Left colon (tissue), 2 donors: ENCODE data around the gene ARID5A. TPM values are rescaled to one million over a fixed set of nuclear protein-coding genes. Genes with fewer than 3 reads are reported as not detected.

ENCODE experiments used
- ATAC-seq: fragments of 200-7000 bp; cut with Tn5 transposase; one replicate; pipeline ENCODE4 v1.9.1; 2020; ENCODE audit warnings: mild to moderate bottlenecking, moderate library complexity
- DNase-seq, 2 donors: peaks; one replicate each; pipeline ENCODE4 v3.0.0-alpha.2; 2020
- intact Hi-C, 2 donors: fragments of 100-400 bp; cut with DNase I in 1 of 2; cut with micrococcal nuclease in 1 of 2; formaldehyde crosslinking; loops; one replicate each; pipeline versions ENCODE4 v1.11.2 to v1.14.0; 2022; cut with DNase I, micrococcal nuclease
- total RNA-seq, 2 donors: library from RNA; stranded (reverse); fragmentation: NEBNext Ultra II Directional; extraction: Animal tissue kit (Norgen Biotek cat#: 25700); gene quantifications; one replicate each; pipeline ENCODE4 v1.2.1, GENCODE V29; 2021
- donor health status: DM: no; HTN: no; CAD: no.
- donor health status: DM: yes; HTN: yes; CAD: no.

The ARID5A gene
- total RNA-seq, 2 donors from 2014 or later, result 5.6 to 13.7 TPM

- intact Hi-C loops, result no loop called here
- DNase-seq, result no peak
- no peak for ATAC-seq
Observed at GRCh38 chr2:96534141-96534540, 2.4 kb upstream of the ARID5A start.

- peak; percentile 16 for ATAC-seq
- peak in 1 of 2 donors; percentile 31 for DNase-seq
- intact Hi-C loops, result no loop called here
Observed at GRCh38 chr2:96534701-96535181, 1.8 kb upstream of the ARID5A start.

- no peak for DNase-seq
- ATAC-seq, result no peak
- intact Hi-C loops, result no loop called here
Observed at GRCh38 chr2:96535331-96535730, 1.2 kb upstream of the ARID5A start.

GRCh38 chr2:96537066-96537733 is 648 bp downstream of the ARID5A start:
- DNase-seq (peak; percentile 80 to 84), ATAC-seq (peak; percentile 44)
- intact Hi-C loops, result no loop called here

GRCh38 chr2:96537734-96538486 is 1.4 kb downstream of the ARID5A start:
- DNase-seq (peak in 1 of 2 donors; percentile 62), ATAC-seq (peak; percentile 10)
- intact Hi-C loops, result no loop called here

GRCh38 chr2:96538487-96539214 is 2.1 kb downstream of the ARID5A start:
- DNase-seq, result peak; percentile 80 to 89
- peak; percentile 29 for ATAC-seq
- intact Hi-C loops, result no loop called here

- intact Hi-C loops, result no loop called here
- no peak for ATAC-seq
- DNase-seq, result no peak
Observed at GRCh38 chr2:96539215-96539920, 2.8 kb downstream of the ARID5A start.

GRCh38 chr2:96540136-96540535 is 3.6 kb downstream of the ARID5A start:
- DNase-seq (no peak), ATAC-seq (no peak)
- intact Hi-C loops, result no loop called here

- DNase-seq, result no peak
- intact Hi-C loops, result no loop called here
- no peak for ATAC-seq
Observed at GRCh38 chr2:96541398-96542152, 5.0 kb downstream of the ARID5A start.

- no peak for DNase-seq
- intact Hi-C loops, result no loop called here
- ATAC-seq, result no peak
Observed at GRCh38 chr2:96542357-96542977, 5.9 kb downstream of the ARID5A start.

GRCh38 chr2:96546321-96546720 is 9.8 kb downstream of the ARID5A start:
- ATAC-seq (no peak), DNase-seq (no peak)
- intact Hi-C loops, result no loop called here

- ATAC-seq (no peak), DNase-seq (no peak)
- intact Hi-C loops, result no loop called here
Observed at GRCh38 chr2:96546797-96547196, 10.2 kb downstream of the ARID5A start.

GRCh38 chr2:96547203-96547641 is 10.7 kb downstream of the ARID5A start:
- ATAC-seq (peak; percentile 59), DNase-seq (no peak)
- intact Hi-C loops, result no loop called here

- intact Hi-C loops, result no loop called here
- ATAC-seq, result no peak
- DNase-seq, result no peak
Observed at GRCh38 chr2:96547731-96548171, 11.2 kb downstream of the ARID5A start.

GRCh38 chr2:96548558-96549465 is 12.3 kb downstream of the ARID5A start:
- intact Hi-C loops, result no loop called here
- DNase-seq (no peak), ATAC-seq (no peak)

- intact Hi-C loops, result no loop called here
- DNase-seq, result no peak
- no peak for ATAC-seq
Observed at GRCh38 chr2:96549466-96549785, 12.9 kb downstream of the ARID5A start.
